IPS-18c (cell line): ENCODE data around the gene ZCRB1.
"Not testable (repeated sequence)": the region's sequence is repeated elsewhere in the genome, so short reads cannot be mapped to it uniquely, and the experiment has no call there.

Source experiments
- H3K4me3 ChIP-seq: 2 replicates; pipeline ENCODE4 v1.7.0; 2013; ENCODE audit warnings: low read depth, mild to moderate bottlenecking, low read length, moderate library complexity; ENCODE audit not compliant: insufficient read depth
- H3K9me3 ChIP-seq: one replicate; pipeline ENCODE4 v1.6.1; 2013; ENCODE audit warnings: mild to moderate bottlenecking, low read length, moderate library complexity; ENCODE audit not compliant: control insufficient read depth, insufficient read depth

Gene ZCRB1

DNA sequence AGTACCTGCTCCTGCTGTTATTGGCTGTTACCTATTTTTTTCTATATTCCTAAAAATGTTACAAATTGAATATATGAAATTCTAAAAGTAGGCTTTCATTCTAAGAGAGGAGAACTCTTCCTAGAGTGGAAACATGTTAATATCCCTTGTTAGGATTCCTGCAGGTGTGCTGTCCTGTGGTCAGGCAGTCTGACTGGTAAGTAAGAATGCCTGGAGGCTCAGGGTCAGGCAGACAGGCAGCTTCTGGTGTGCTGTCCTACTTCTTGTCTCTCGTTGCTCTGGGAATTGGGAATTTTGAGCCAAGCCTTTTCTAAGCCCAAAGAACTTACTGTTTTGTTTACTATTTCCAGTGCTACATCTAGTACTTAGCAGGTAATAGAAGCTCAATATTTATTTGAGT, 10.4 kb upstream of the ZCRB1 start:
- Histone ChIP-seq H3K9me3 (no peaks in the 10 kb centered on the region), H3K4me3 (no peak overlapping the region)

DNA sequence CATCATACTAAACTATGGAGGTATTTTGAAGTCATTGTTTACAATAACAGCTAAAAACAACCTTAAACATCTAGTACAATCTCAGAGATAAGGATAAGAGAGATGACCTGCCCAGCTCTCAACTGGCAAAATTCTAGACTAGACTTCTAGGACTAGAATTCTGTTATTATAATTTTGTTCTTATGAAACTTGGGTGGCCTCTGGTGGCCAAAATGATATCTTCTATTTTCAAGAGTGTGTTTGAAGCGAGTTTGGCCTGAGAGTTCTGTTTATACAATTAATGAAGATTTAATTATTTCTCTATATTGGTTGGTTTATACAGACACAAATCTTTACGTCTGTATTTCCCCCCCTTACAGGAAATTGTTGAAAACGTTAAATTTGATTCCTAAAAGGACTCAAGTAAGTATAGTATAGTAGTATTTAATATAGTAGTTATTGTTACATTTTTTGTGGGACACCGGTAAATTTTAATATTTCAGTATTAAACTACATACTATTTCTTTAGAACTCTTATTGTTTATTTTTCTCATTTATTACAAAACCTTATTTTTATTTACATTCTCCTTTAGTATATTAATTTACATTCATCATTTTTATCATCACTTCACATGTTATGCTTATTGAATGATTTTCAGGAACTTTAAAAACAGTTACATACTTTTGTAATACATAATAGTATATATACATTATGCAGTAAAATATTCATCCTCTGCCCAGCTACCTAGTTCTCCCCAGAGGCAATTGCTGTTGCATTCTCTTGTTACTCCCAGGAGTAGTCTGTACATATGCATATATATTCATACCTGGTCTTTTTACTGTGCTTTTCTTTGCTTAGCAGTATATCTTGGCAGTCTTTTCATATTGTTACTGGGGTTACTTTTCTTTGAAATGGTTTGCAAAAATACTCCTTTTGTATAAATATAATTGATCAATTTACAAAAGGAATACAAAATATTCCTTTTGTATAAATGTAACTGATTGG, 6.7 kb upstream of the ZCRB1 start:
- no peaks in the 10 kb centered on the region for H3K9me3 ChIP-seq

DNA sequence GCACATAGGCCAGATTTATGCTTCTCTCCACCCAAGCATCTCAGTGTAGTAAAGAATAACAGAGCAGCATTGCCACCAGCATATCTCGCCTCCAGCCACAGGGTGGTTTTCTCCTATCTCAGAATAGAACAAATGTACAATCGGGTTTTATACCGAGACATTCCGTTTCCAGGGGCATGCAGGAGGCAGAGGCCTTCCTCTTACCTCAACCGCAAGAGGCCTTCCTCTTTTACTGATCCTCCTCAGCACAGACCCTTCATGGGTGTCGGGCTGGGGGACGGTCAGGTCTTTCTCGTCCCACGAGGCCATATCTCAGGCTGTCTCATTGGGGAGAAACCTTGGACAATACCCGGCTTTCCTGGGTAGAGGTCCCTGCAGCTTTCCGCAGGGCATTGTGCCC, 4.2 kb upstream of the ZCRB1 start:
- not testable (repeated sequence) for H3K9me3 ChIP-seq, H3K4me3 ChIP-seq

More for the DNA sequence above, 6.7 kb upstream of the ZCRB1 start:
- no peak overlapping the region for H3K4me3 ChIP-seq

GRCh38 chr12:42327227-42327590, 1.3 kb upstream of the ZCRB1 start:
- no peaks in the 10 kb centered on the region for H3K9me3 ChIP-seq
- peak overlapping the region; percentile 95 for H3K4me3 ChIP-seq

DNA sequence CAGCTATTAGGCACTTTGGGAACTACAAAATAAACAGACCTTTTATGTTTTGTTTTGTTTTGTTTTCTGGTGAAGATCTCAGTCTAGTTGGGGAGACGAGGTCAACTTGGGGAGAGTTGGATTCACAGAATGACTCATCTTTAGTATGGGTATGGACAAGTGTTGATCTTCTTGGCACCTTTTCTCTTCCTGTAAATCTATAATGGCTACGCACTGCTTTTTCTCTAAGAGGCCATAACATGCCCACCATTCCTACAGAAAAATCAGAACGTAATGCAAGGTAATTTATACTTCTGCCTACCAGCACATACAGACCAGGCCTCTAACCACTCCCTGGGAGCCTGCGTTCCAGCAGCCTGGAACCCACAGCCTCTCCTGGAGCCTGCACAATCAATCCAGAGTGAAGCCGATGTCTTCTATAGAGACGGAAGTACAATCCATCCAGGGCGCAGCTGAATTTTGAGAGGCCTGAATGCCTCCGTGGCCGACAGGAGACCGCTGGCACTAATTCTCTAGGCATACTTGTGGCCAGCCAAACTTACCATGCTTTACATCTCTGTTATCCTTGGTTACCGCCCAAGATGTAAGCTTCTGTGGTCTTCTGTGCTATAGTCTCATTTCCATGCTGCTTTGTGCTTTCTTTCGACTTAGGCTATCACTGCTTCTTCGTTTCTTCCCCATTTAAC, 790 bp upstream of the ZCRB1 start:
- H3K4me3 ChIP-seq = peak overlapping the region; percentile 95
- H3K9me3 ChIP-seq = no peaks in the 10 kb centered on the region

DNA sequence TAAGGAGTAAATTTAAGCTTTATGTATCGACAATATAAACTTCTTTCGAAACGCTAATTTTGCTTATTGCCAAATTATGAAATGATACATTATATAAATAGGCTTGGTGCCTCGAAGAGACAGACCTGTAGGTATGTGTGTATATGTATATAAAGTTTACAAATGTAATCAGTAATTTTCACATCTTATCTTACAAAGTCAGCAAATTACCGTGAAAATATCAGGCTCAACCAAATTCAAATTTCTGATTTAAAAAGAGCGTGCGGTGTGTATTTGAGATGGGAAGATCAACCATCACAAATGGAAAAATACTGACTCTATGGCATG, 605 bp downstream of the ZCRB1 start:
- H3K9me3 ChIP-seq = no peaks in the 10 kb centered on the region
- peak overlapping the region; percentile 95 for H3K4me3 ChIP-seq

GRCh38 chr12:42323856-42324255, 2.0 kb downstream of the ZCRB1 start:
- H3K9me3 ChIP-seq = no peaks in the 10 kb centered on the region
- no peak overlapping the region for H3K4me3 ChIP-seq

GRCh38 chr12:42322567-42322966, 3.3 kb downstream of the ZCRB1 start:
- no peaks in the 10 kb centered on the region for H3K9me3 ChIP-seq

GRCh38 chr12:42320796-42321195, 5.1 kb downstream of the ZCRB1 start:
- no peaks in the 10 kb centered on the region for H3K9me3 ChIP-seq
- no peak overlapping the region for H3K4me3 ChIP-seq

More at GRCh38 chr12:42322567-42322966, 3.3 kb downstream of the ZCRB1 start:
- H3K4me3 ChIP-seq = no peak overlapping the region

DNA sequence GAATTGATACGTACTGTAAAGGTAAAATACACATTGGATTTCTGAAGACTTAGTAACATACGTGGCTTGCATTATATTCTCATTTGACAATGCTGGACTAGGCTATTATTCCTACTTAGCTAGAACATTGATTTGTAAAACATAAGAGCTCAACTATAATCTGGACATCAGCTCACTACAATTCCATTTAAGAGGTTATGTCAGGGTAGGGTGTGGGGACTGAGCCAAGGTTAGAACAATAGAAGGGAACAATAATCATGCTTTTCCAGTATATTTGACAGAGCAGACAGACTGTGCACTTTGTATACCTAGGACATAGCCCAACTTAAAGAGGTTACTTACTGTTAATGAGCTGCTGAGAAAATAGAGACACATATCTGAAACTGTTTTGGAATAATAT, 10.8 kb downstream of the ZCRB1 start:
- H3K9me3 ChIP-seq = no peaks in the 10 kb centered on the region
- H3K4me3 ChIP-seq = no peak overlapping the region

- no peaks in the 10 kb centered on the region for H3K9me3 ChIP-seq
- no peak overlapping the region for H3K4me3 ChIP-seq
Measured at GRCh38 chr12:42309996-42310395, 15.9 kb downstream of the ZCRB1 start.

- Histone ChIP-seq H3K4me3 (no peak overlapping the region), H3K9me3 (no peaks in the 10 kb centered on the region)
Measured at GRCh38 chr12:42308390-42308789, 17.5 kb downstream of the ZCRB1 start.

GRCh38 chr12:42306297-42306696, 19.6 kb downstream of the ZCRB1 start:
- no peak overlapping the region for H3K4me3 ChIP-seq
- H3K9me3 ChIP-seq = no peaks in the 10 kb centered on the region

DNA sequence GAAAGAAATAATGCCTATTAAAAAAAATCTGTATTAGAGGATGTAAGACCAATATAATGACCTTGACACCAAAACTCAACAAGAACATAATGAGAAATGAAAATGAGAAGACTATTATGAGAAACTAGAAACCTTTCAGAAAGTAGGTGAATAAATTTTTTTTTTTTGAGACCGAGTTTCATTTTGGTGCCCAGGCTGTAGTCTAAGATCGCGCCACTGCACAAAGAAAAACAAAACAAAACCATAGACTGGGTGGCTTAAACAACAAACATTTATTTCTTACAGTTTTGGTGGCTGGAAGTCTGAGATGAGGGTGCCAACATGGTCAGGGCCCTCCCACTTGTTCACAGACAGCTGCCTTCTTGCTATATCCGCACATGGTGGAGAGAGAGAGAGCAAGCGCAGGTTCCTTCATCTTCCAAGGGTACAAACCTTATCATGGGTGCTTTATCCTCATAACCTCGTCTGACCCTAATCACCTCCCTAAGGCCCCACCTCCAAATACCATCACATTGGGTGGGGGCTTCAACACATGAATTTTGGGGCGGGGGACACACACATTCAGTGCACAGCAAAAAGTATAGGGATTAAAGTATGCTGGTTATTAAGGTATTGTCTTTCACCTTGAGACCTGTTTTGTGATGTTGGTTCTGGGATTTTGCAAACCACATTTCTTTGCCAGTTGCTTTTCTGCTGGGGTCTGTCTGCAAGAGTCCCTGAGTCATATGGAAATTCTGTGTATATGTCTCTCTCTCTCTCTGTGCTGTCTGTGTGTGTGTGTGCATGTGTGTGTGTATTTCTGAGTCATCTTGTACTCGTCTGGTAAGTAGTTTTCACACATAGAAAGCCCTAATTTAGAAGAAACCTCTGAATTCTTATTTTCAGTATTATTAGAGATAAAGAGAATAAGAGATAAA, 26.2 kb downstream of the ZCRB1 start:
- H3K4me3 ChIP-seq = no peak overlapping the region

GRCh38 chr12:42298887-42299286, 27.0 kb downstream of the ZCRB1 start:
- Histone ChIP-seq H3K4me3 (no peak overlapping the region), H3K9me3 (no peaks in the 10 kb centered on the region)

More for the DNA sequence above, 26.2 kb downstream of the ZCRB1 start:
- H3K9me3 ChIP-seq = no peaks in the 10 kb centered on the region

GRCh38 chr12:42296503-42297109, 29.3 kb downstream of the ZCRB1 start:
- Histone ChIP-seq H3K4me3 (no peak overlapping the region), H3K9me3 (no peaks in the 10 kb centered on the region)

DNA sequence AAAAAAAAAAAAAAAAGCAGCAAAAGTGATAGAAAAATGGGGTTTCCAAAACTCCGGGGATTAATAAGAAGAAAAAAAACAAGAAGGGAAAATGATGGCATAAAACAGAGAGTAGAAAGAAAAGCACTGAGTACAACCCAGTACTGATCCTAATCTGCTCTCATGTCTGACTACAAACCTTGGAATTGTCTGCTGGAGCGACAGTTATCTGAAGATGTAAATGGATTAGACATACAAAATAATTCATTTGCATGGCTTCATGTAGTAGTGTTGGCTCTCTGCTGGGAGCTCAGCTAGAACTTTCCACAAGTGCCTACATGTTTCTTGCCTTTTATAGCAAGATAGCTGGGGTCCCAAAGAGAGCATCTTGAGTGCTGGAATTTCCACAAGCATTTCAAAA, 34.2 kb downstream of the ZCRB1 start:
- Histone ChIP-seq H3K4me3 (no peak overlapping the region), H3K9me3 (no peaks in the 10 kb centered on the region)
